Ovary (tissue), 9 donors: ENCODE data around the gene IKZF3. TPM values are rescaled to one million over a fixed set of nuclear protein-coding genes. Genes with fewer than 3 reads are reported as not detected.
"Not testable (repeated sequence)": the region's sequence is repeated elsewhere in the genome, so short reads cannot be mapped to it uniquely, and the experiment has no call there.

ENCODE experiments used
- DNase-seq, 5 donors: peaks; one replicate each; pipeline ENCODE4 v3.0.0-alpha.2; 2019 to 2020
- H3K27ac ChIP-seq, 2 donors: fragments of 200-600 bp; one replicate each; pipeline versions ENCODE4 v1.5.1 to v1.8.0; 2019 to 2022
- H3K27me3 ChIP-seq: fragments of 200-600 bp; one replicate; pipeline ENCODE4 v1.8.0; 2022
- H3K36me3 ChIP-seq: fragments of 200-600 bp; sonication (generic); one replicate; pipeline ENCODE4 v1.5.1; 2019
- H3K4me1 ChIP-seq: one replicate; pipeline ENCODE4 v1.8.1; 2013; ENCODE audit warnings: mild to moderate bottlenecking, moderate library complexity; ENCODE audit not compliant: insufficient read depth
- H3K4me3 ChIP-seq: fragments of 200-600 bp; sonication (generic); one replicate; pipeline ENCODE4 v1.5.1; 2017
- H3K9me3 ChIP-seq, 2 donors: fragments of 200-600 bp in 1 of 2; sonication (generic) in 1 of 2; one replicate each; pipeline versions ENCODE4 v1.5.1 to v1.8.1; 2013 to 2019; ENCODE audit warnings: mild to moderate bottlenecking in 1 of 2, moderate library complexity in 1 of 2
- CTCF ChIP-seq, 3 donors: fragments of 450-650 bp in 2 of 3; fragments of 200-600 bp in 1 of 3; IDR thresholded peaks; one replicate each; pipeline versions ENCODE4 v1.5.1 to v1.8.0; 2016 to 2022; ENCODE audit warnings: antibody characterized with exemption in 3 of 3, mild to moderate bottlenecking in 1 of 3
- EP300 ChIP-seq: sonication (generic); formaldehyde crosslinking; IDR thresholded peaks from one replicate; pipeline ENCODE4 v1.6.1; 2017; ENCODE audit warnings: antibody characterized with exemption
- POLR2A ChIP-seq: fragments of 450-650 bp; IDR thresholded peaks from one replicate; pipeline ENCODE4 v1.6.1; 2017; ENCODE audit warnings: antibody characterized with exemption, mild to moderate bottlenecking, moderate library complexity
- WGBS, 3 donors: extraction: QIAGEN DNeasy Blood & Tissue Kit in 1 of 3; methylation state at CpG; one replicate each; pipeline versions ENCODE4 v1.1.5 to v1.1.7; 2013 to 2017; 5-methylcytosine and 5-hydroxymethylcytosine counted together
- intact Hi-C, 4 donors: fragments of 100-400 bp; cut with DNase I; formaldehyde crosslinking; loops; one replicate each; pipeline versions ENCODE4 v1.11.0 to v1.15.1; 2022 to 2023
- polyA plus RNA-seq, 2 donors: library from polyadenylated mRNA; stranded (reverse); fragments of 200-250 nt in 1 of 2; fragments of 350-450 nt in 1 of 2; fragmentation: Illumina TruSeq in 1 of 2; extraction: RNeasy Lipid Tissue Mini Kit (QIAGEN cat#74804) in 1 of 2; gene quantifications; one replicate each; pipeline ENCODE4 v1.2.3, GENCODE V29; 2013 to 2014
- total RNA-seq, 7 donors: library from RNA; depleted of rRNA in 2 of 7; stranded (reverse); fragments of >200 nt in 2 of 7; fragmentation: NEBNext Ultra II Directional in 3 of 7; extraction: Animal tissue kit (Norgen Biotek cat#: 25700) in 3 of 7; gene quantifications; one replicate each; pipeline versions ENCODE4 v1.1.0 to v1.2.4, GENCODE V29; 2016 to 2023
- donor health status: DM: no; HTN: no; CAD: no; lungs with moderate emphysema.
- donor health status: DM: no; HTN: no; CAD: no.
- donor health status: Bipolar disorder and iron deficiency.
- donor health status: DM: yes; HTN: yes; CAD: no.
- donor health status: DM: no; HTN: no; CAD: no.
- donor health status: DM: yes; HTN: yes; CAD: no.

The IKZF3 gene
- total and polyA plus RNA-seq, 9 donors = 0.16 to 2.6 (median 0.62) TPM

GRCh38 chr17:39861235-39861634, 2.9 kb downstream of the IKZF3 start:
- Histone ChIP-seq H3K9me3 (peaks cover 0 to 5% of the 10 kb centered on the region in 2 donors), H3K27me3 (peaks cover 2% of the 10 kb centered on the region), H3K27ac (no peak overlapping the region), H3K4me1 (no peaks in the 10 kb centered on the region), H3K4me3 (no peak overlapping the region), H3K36me3 (no peaks in the 10 kb centered on the region)
- DNase-seq = no peak
- WGBS, 3 donors = 88 to 94% (median 90%) methylated on average over 5 of the region's 5 CpGs
- intact Hi-C loops = no loop called here
- no peak for TF ChIP-seq EP300
- TF ChIP-seq CTCF (IDR thresholded peaks at IDR 0.05) = no peak
- no peak for TF ChIP-seq POLR2A

- DNase-seq, H3K9me3 ChIP-seq, H3K4me1 ChIP-seq, H3K27ac ChIP-seq, H3K36me3 ChIP-seq, H3K4me3 ChIP-seq, intact Hi-C loops, H3K27me3 ChIP-seq: not testable (repeated sequence)
- 83 to 86% (median 83%) methylated on average over 9 of the region's 9 CpGs for WGBS, 3 donors
Observed at GRCh38 chr17:39855911-39856649, 8.0 kb downstream of the IKZF3 start.

GRCh38 chr17:39854909-39855308, 9.2 kb downstream of the IKZF3 start:
- 49 to 65% (median 57%) methylated on average over 2 of the region's 2 CpGs for WGBS, 3 donors
- H3K27me3 ChIP-seq = no peaks in the 10 kb centered on the region
- no peaks in the 10 kb centered on the region for H3K36me3 ChIP-seq
- no peaks in the 10 kb centered on the region for H3K9me3 ChIP-seq
- TF ChIP-seq EP300 = no peak
- no peak for TF ChIP-seq CTCF (IDR thresholded peaks at IDR 0.05)
- no peak for TF ChIP-seq POLR2A
- DNase-seq = no peak
- no peak overlapping the region for H3K4me3 ChIP-seq
- H3K4me1 ChIP-seq = no peaks in the 10 kb centered on the region
- no peak overlapping the region for H3K27ac ChIP-seq
- intact Hi-C loops = no loop called here

- Histone ChIP-seq H3K4me3 (no peak overlapping the region), H3K9me3 (no peaks in the 10 kb centered on the region), H3K27ac (no peak overlapping the region), H3K4me1 (no peaks in the 10 kb centered on the region), H3K27me3 (no peaks in the 10 kb centered on the region), H3K36me3 (no peaks in the 10 kb centered on the region)
- no peak for DNase-seq
- intact Hi-C loops = no loop called here
- 2 to 14% (median 4%) methylated on average over 3 of the region's 3 CpGs for WGBS, 3 donors
- TF ChIP-seq EP300 (no peak), POLR2A (no peak), CTCF (IDR thresholded peaks at IDR 0.05) (no peak)
Observed at GRCh38 chr17:39852239-39852638, 11.9 kb downstream of the IKZF3 start.

GRCh38 chr17:39850186-39850585, 13.9 kb downstream of the IKZF3 start:
- H3K27me3 ChIP-seq, H3K9me3 ChIP-seq, H3K27ac ChIP-seq, intact Hi-C loops, H3K36me3 ChIP-seq, H3K4me1 ChIP-seq, H3K4me3 ChIP-seq, DNase-seq: not testable (repeated sequence)
